DND-41 (cell line): ENCODE results near the gene SRSF12.

Experiments
- EZH2 ChIP-seq: IDR thresholded peaks from 3 replicates; pipeline ENCODE4 v1.6.1; 2012; ENCODE audit warnings: borderline replicate concordance, low read depth, mild to moderate bottlenecking, moderate library complexity, low read length, inconsistent platforms; ENCODE audit not compliant: severe bottlenecking
- TF ChIP-seq, protein P1 (sequence below): IDR thresholded peaks from 2 replicates; pipeline ENCODE4 v1.5.1; 2012; ENCODE audit warnings: borderline replicate concordance, low read length, moderate library complexity, mild to moderate bottlenecking; ENCODE audit not compliant: poor library complexity, severe bottlenecking; ENCODE audit errors: extremely low read depth

DNA sequence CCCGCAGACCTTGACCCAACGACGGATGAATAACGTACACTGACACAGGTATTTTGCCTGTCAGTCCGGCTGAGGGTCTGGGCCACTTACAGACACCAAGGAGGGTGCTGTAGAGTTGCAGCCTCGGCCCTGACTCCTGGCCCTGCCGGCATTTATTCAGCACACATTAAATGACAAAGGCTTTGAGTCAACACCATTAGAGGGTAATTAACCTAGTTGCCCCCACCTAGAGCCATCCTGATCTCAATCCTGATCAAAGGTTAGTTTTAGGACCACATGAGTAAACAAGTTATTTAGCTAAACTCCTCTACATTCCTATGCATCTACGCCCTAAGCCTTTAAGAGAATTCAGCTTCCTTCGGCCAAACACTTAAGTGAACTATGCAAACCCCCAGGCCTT lies 16.1 kb upstream of the SRSF12 start:
- TF ChIP-seq, protein P1, sequence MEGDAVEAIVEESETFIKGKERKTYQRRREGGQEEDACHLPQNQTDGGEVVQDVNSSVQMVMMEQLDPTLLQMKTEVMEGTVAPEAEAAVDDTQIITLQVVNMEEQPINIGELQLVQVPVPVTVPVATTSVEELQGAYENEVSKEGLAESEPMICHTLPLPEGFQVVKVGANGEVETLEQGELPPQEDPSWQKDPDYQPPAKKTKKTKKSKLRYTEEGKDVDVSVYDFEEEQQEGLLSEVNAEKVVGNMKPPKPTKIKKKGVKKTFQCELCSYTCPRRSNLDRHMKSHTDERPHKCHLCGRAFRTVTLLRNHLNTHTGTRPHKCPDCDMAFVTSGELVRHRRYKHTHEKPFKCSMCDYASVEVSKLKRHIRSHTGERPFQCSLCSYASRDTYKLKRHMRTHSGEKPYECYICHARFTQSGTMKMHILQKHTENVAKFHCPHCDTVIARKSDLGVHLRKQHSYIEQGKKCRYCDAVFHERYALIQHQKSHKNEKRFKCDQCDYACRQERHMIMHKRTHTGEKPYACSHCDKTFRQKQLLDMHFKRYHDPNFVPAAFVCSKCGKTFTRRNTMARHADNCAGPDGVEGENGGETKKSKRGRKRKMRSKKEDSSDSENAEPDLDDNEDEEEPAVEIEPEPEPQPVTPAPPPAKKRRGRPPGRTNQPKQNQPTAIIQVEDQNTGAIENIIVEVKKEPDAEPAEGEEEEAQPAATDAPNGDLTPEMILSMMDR: no peak
- no peak for TF ChIP-seq EZH2
